ENCODE data around the gene TRMT112.

TRMT112 gene

GRCh38 chr11:64268025-64268892, 49.1 kb downstream of the TRMT112 start:
- DNase-seq: no peak

GRCh38 chr11:64267207-64267945, 50.0 kb downstream of the TRMT112 start:
- no peak for DNase-seq

Data from stimulated activated CD4-positive, alpha-beta T cell treated with anti-CD3 and anti-CD28 coated beads, Interleukin-4, amount 100 ng/mL, for 1 hour (primary cell).